ENCODE results near the gene SLC46A3.

DNA sequence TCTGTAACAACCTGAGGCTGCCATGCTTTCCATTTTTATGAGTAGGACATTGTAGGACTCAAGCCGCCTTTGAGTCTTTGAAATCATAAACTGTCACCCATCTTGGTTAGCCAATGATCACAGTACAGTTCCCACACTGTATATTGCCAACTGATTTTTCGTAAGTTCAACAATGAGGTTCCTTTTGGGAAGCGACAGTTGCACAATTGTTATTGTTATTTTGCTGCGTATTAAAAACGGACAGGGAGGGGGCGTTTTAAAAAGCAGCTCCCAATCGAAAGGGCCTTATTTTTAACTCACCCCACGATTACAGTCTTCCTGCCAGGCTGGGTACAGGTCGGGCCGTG lies 601 bp downstream of the SLC46A3 start:
- TF ChIP-seq, protein P1, sequence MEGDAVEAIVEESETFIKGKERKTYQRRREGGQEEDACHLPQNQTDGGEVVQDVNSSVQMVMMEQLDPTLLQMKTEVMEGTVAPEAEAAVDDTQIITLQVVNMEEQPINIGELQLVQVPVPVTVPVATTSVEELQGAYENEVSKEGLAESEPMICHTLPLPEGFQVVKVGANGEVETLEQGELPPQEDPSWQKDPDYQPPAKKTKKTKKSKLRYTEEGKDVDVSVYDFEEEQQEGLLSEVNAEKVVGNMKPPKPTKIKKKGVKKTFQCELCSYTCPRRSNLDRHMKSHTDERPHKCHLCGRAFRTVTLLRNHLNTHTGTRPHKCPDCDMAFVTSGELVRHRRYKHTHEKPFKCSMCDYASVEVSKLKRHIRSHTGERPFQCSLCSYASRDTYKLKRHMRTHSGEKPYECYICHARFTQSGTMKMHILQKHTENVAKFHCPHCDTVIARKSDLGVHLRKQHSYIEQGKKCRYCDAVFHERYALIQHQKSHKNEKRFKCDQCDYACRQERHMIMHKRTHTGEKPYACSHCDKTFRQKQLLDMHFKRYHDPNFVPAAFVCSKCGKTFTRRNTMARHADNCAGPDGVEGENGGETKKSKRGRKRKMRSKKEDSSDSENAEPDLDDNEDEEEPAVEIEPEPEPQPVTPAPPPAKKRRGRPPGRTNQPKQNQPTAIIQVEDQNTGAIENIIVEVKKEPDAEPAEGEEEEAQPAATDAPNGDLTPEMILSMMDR (conservative IDR thresholded peaks at IDR 0.05; ENCODE audit: low read depth, low read length) = no peak
- no peak for TF ChIP-seq EZH2 (IDR thresholded peaks at IDR 0.05; ENCODE audit: borderline replicate concordance, low read depth, low read length, poor library complexity, severe bottlenecking)

All from A673 (cell line).